Measurements from ENCODE around the gene ATRIP. TPM values are rescaled to one million over a fixed set of nuclear protein-coding genes. Genes with fewer than 3 reads are reported as not detected.

ATRIP gene
- total and polyA plus RNA-seq, 2 donors from 2014 or later = 5.4 to 6.7 TPM

DNA sequence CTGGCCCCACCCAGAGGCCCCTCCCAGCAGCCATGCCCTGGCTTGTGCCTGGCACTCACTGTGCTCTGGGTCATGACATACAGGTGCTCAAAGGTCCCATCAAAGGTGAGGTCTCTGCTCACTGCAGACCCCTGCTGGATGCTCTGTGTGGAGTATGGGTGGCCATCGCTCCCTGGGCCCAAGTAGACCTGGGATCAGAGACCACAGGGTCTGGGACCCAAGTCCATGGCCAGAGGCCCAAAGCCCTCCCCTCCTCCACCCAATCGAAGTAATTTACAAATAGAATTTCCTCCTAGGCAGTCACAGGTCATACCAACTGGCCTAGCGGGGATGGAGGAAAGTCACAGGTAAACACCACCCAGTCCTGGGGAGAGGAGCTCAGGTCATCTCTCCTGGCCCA, 24.3 kb upstream of the ATRIP start:
- Histone ChIP-seq H3K9ac (ENCODE audit: low read length in 3 of 3) (no peak overlapping the region), H3K4me3 (ENCODE audit: low read length in 3 of 3) (no peak overlapping the region), H3K36me3 (ENCODE audit: control insufficient read depth in 2 of 3, insufficient read depth in 3 of 3, low read length in 3 of 3) (peaks cover 0 to 33% (median 14%) of the 10 kb centered on the region in 3 donors), H3K4me1 (ENCODE audit: control insufficient read depth in 2 of 3, insufficient read depth in 2 of 3, low read depth in 1 of 3, low read length in 3 of 3) (peaks cover 0 to 50% (median 25%) of the 10 kb centered on the region in 3 donors), H3K27ac (ENCODE audit: low read depth in 2 of 2, low read length in 2 of 2) (no peak overlapping the region), H3K27me3 (ENCODE audit: control insufficient read depth, insufficient read depth, low read length) (no peaks in the 10 kb centered on the region), H3K9me3 (ENCODE audit: control insufficient read depth in 2 of 3, insufficient read depth in 1 of 3, low read length in 3 of 3) (no peaks in the 10 kb centered on the region)
- no peak for DNase-seq
- no peak for FAIRE-seq
- intact Hi-C loops (cut with DNase I) = no loop called here
- TF ChIP-seq, protein P1, sequence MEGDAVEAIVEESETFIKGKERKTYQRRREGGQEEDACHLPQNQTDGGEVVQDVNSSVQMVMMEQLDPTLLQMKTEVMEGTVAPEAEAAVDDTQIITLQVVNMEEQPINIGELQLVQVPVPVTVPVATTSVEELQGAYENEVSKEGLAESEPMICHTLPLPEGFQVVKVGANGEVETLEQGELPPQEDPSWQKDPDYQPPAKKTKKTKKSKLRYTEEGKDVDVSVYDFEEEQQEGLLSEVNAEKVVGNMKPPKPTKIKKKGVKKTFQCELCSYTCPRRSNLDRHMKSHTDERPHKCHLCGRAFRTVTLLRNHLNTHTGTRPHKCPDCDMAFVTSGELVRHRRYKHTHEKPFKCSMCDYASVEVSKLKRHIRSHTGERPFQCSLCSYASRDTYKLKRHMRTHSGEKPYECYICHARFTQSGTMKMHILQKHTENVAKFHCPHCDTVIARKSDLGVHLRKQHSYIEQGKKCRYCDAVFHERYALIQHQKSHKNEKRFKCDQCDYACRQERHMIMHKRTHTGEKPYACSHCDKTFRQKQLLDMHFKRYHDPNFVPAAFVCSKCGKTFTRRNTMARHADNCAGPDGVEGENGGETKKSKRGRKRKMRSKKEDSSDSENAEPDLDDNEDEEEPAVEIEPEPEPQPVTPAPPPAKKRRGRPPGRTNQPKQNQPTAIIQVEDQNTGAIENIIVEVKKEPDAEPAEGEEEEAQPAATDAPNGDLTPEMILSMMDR (IDR thresholded peaks at IDR 0.05; ENCODE audit: borderline replicate concordance, extremely low read depth, insufficient read depth) = no peak

DNA sequence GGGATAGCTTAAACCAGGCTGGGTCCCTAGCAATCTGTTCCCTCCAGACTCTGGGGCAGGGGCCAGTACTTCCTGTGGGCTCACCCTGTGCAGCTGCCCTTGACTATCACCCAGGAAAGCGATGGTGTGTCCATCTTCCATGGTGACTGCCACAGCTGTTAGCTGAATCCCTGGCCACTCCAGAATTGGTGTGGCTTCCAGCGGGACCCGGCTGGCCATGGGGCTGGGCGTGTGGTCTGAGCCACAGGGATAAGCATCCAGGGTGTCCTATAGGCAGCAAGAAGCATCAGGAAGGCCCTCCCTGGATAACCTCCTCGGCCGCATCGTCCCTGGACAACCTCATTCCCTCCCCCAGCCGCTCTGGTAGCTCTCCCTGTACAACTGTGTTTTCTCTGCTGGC, 23.9 kb upstream of the ATRIP start:
- Histone ChIP-seq H3K27ac (ENCODE audit: low read depth in 2 of 2, low read length in 2 of 2) (no peak overlapping the region), H3K9ac (ENCODE audit: low read length in 3 of 3) (no peak overlapping the region), H3K4me3 (ENCODE audit: low read length in 3 of 3) (no peak overlapping the region), H3K4me1 (ENCODE audit: control insufficient read depth in 2 of 3, insufficient read depth in 2 of 3, low read depth in 1 of 3, low read length in 3 of 3) (peaks cover 0 to 54% (median 29%) of the 10 kb centered on the region in 3 donors), H3K36me3 (ENCODE audit: control insufficient read depth in 2 of 3, insufficient read depth in 3 of 3, low read length in 3 of 3) (peaks cover 0 to 29% (median 13%) of the 10 kb centered on the region in 3 donors), H3K9me3 (ENCODE audit: control insufficient read depth in 2 of 3, insufficient read depth in 1 of 3, low read length in 3 of 3) (no peaks in the 10 kb centered on the region), H3K27me3 (ENCODE audit: control insufficient read depth, insufficient read depth, low read length) (no peaks in the 10 kb centered on the region)
- intact Hi-C loops (cut with DNase I) = no loop called here
- TF ChIP-seq, protein P1 (IDR thresholded peaks at IDR 0.05; ENCODE audit: borderline replicate concordance, extremely low read depth, insufficient read depth) = no peak
- FAIRE-seq = no peak
- no peak for DNase-seq

DNA sequence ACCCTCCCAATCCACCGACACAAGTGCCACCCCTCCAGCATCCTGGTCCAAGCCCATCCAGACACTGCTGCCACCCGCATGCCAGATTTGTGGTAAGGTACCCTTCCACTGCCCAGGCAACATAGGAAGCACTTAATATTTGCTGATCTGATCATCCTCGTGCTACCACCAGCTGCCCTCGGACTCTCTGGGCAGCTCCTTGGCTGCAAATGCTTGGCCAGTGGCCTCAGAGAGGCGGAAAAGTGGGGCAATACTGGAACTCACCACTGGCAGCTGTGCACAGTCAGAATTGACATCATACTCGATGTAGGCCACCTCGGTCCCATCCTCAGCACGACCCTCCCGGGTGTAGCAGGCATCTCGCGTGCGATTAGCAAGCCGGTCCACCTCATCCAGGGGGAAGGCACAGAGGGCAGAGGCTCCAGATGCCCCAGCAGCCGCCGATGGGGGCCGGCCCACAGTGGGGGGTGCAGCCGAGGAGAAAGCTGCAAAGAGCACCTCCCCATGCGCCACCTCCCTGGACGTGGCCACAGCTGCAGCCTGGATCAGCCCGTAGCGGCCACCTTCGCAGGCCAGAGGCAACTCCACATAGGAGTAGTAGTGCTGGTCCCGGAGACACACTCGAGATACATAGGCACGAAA, 23.2 kb upstream of the ATRIP start:
- H3K4me1 ChIP-seq (ENCODE audit: control insufficient read depth in 2 of 3, insufficient read depth in 2 of 3, low read depth in 1 of 3, low read length in 3 of 3) = peaks cover 0 to 61% (median 30%) of the 10 kb centered on the region in 3 donors
- H3K27me3 ChIP-seq (ENCODE audit: control insufficient read depth, insufficient read depth, low read length) = no peaks in the 10 kb centered on the region
- no peak overlapping the region for H3K9ac ChIP-seq (ENCODE audit: low read length in 3 of 3)
- no peaks in the 10 kb centered on the region for H3K9me3 ChIP-seq (ENCODE audit: control insufficient read depth in 2 of 3, insufficient read depth in 1 of 3, low read length in 3 of 3)
- TF ChIP-seq, protein P1 (IDR thresholded peaks at IDR 0.05; ENCODE audit: borderline replicate concordance, extremely low read depth, insufficient read depth) = no peak
- DNase-seq (no peak), FAIRE-seq (no peak)
- no peak overlapping the region for H3K27ac ChIP-seq (ENCODE audit: low read depth in 2 of 2, low read length in 2 of 2)
- peaks cover 0 to 24% (median 11%) of the 10 kb centered on the region in 3 donors for H3K36me3 ChIP-seq (ENCODE audit: control insufficient read depth in 2 of 3, insufficient read depth in 3 of 3, low read length in 3 of 3)
- H3K4me3 ChIP-seq (ENCODE audit: low read length in 3 of 3) = no peak overlapping the region
- intact Hi-C loops (cut with DNase I) = no loop called here
